Measurements from ENCODE around the gene GLRA3.

Gene GLRA3

GRCh38 chr4:174714393-174715211 lies 114.4 kb downstream of the GLRA3 start:
- peak; percentile 93 for TF ChIP-seq CTCF (IDR thresholded peaks at IDR 0.05; ENCODE audit: low read depth, low read length)
- DNase-seq: peak; percentile 63
- H3K27me3 ChIP-seq (ENCODE audit: insufficient read depth, low read depth, severe bottlenecking): no peaks in the 10 kb centered on the region
- no peak overlapping the region for H3K4me3 ChIP-seq (ENCODE audit: low read depth, low read length)
- no peaks in the 10 kb centered on the region for H3K36me3 ChIP-seq
- no peak overlapping the region for H3K27ac ChIP-seq
- no peaks in the 10 kb centered on the region for H3K9me3 ChIP-seq (ENCODE audit: severe bottlenecking)

GRCh38 chr4:174713821-174714220 lies 115.2 kb downstream of the GLRA3 start:
- no peak for DNase-seq

GRCh38 chr4:174713181-174713580 lies 115.9 kb downstream of the GLRA3 start:
- no peaks in the 10 kb centered on the region for H3K36me3 ChIP-seq
- no peak for DNase-seq
- H3K4me3 ChIP-seq (ENCODE audit: low read depth, low read length): no peak overlapping the region
- H3K27ac ChIP-seq: no peak overlapping the region
- H3K27me3 ChIP-seq (ENCODE audit: insufficient read depth, low read depth, severe bottlenecking): no peaks in the 10 kb centered on the region
- H3K9me3 ChIP-seq (ENCODE audit: severe bottlenecking): no peaks in the 10 kb centered on the region
- TF ChIP-seq CTCF (IDR thresholded peaks at IDR 0.05; ENCODE audit: low read depth, low read length): no peak

More at GRCh38 chr4:174713821-174714220, 115.2 kb downstream of the GLRA3 start:
- no peak for TF ChIP-seq CTCF (IDR thresholded peaks at IDR 0.05; ENCODE audit: low read depth, low read length)
- H3K27ac ChIP-seq: no peak overlapping the region
- no peaks in the 10 kb centered on the region for H3K36me3 ChIP-seq
- H3K9me3 ChIP-seq (ENCODE audit: severe bottlenecking): no peaks in the 10 kb centered on the region
- no peaks in the 10 kb centered on the region for H3K27me3 ChIP-seq (ENCODE audit: insufficient read depth, low read depth, severe bottlenecking)
- H3K4me3 ChIP-seq (ENCODE audit: low read depth, low read length): no peak overlapping the region

- no peaks in the 10 kb centered on the region for H3K36me3 ChIP-seq
- no peaks in the 10 kb centered on the region for H3K27me3 ChIP-seq (ENCODE audit: insufficient read depth, low read depth, severe bottlenecking)
- H3K27ac ChIP-seq: no peak overlapping the region
- DNase-seq: no peak
- no peaks in the 10 kb centered on the region for H3K9me3 ChIP-seq (ENCODE audit: severe bottlenecking)
- TF ChIP-seq CTCF (IDR thresholded peaks at IDR 0.05; ENCODE audit: low read depth, low read length): no peak
- no peak overlapping the region for H3K4me3 ChIP-seq (ENCODE audit: low read depth, low read length)
Measured at GRCh38 chr4:174709526-174709925, 119.5 kb downstream of the GLRA3 start.

- H3K27ac ChIP-seq: no peak overlapping the region
- H3K27me3 ChIP-seq (ENCODE audit: insufficient read depth, low read depth, severe bottlenecking): no peaks in the 10 kb centered on the region
- H3K36me3 ChIP-seq: no peaks in the 10 kb centered on the region
- H3K9me3 ChIP-seq (ENCODE audit: severe bottlenecking): no peaks in the 10 kb centered on the region
- no peak overlapping the region for H3K4me3 ChIP-seq (ENCODE audit: low read depth, low read length)
- no peak for DNase-seq
- no peak for TF ChIP-seq CTCF (IDR thresholded peaks at IDR 0.05; ENCODE audit: low read depth, low read length)
Measured at GRCh38 chr4:174708381-174708780, 120.7 kb downstream of the GLRA3 start.

GRCh38 chr4:174707902-174708301 lies 121.1 kb downstream of the GLRA3 start:
- no peak overlapping the region for H3K4me3 ChIP-seq (ENCODE audit: low read depth, low read length)
- H3K27me3 ChIP-seq (ENCODE audit: insufficient read depth, low read depth, severe bottlenecking): no peaks in the 10 kb centered on the region
- no peak overlapping the region for H3K27ac ChIP-seq
- DNase-seq: no peak
- no peaks in the 10 kb centered on the region for H3K9me3 ChIP-seq (ENCODE audit: severe bottlenecking)
- TF ChIP-seq CTCF (IDR thresholded peaks at IDR 0.05; ENCODE audit: low read depth, low read length): no peak
- no peaks in the 10 kb centered on the region for H3K36me3 ChIP-seq

All from WERI-Rb-1 (cell line).